Large intestine (tissue), 3 donors: ENCODE data around the gene TRA2A. TPM values are rescaled to one million over a fixed set of nuclear protein-coding genes. Genes with fewer than 3 reads are reported as not detected.

Experiments
- DNase-seq, 2 donors: peaks; one replicate each; pipeline versions ENCODE4 v3.0.0 to v3.0.0-alpha.2; 2013
- H3K27ac ChIP-seq: one replicate; pipeline ENCODE4 v1.5.1; 2013; ENCODE audit warnings: low read length
- H3K27me3 ChIP-seq: 2 replicates; pipeline ENCODE4 v1.6.1; 2013; ENCODE audit warnings: low read length; ENCODE audit not compliant: control insufficient read depth, insufficient read depth
- H3K36me3 ChIP-seq: 2 replicates; pipeline ENCODE4 v1.6.1; 2013; ENCODE audit warnings: low read length; ENCODE audit not compliant: control insufficient read depth, insufficient read depth
- H3K4me1 ChIP-seq: one replicate; pipeline ENCODE4 v1.6.1; 2013; ENCODE audit warnings: low read length; ENCODE audit not compliant: control insufficient read depth, insufficient read depth
- H3K4me3 ChIP-seq: one replicate; pipeline ENCODE4 v1.5.1; 2013; ENCODE audit warnings: low read length
- H3K9me3 ChIP-seq: one replicate; pipeline ENCODE4 v1.6.1; 2013; ENCODE audit warnings: mild to moderate bottlenecking, low read depth, low read length, moderate library complexity; ENCODE audit not compliant: control insufficient read depth
- WGBS: methylation state at CpG from one replicate; pipeline ENCODE4 v1.1.5; 2013; ENCODE audit warnings: low lambda C conversion rate; ENCODE audit not compliant: insufficient coverage; 5-methylcytosine and 5-hydroxymethylcytosine counted together
- polyA plus RNA-seq: library from polyadenylated mRNA; unstranded; fragments of 120-200 nt; gene quantifications from one replicate; pipeline ENCODE4 v1.2.1, GENCODE V29; 2013

The TRA2A gene
- polyA plus RNA-seq, 1 donor = 169 TPM

- Histone ChIP-seq H3K27me3 (no peaks in the 10 kb centered on the region), H3K9me3 (no peaks in the 10 kb centered on the region), H3K4me1 (peaks cover 9% of the 10 kb centered on the region), H3K27ac (no peak overlapping the region), H3K36me3 (no peaks in the 10 kb centered on the region), H3K4me3 (no peak overlapping the region)
- 89% methylated on average over 1 of the region's 1 CpG for WGBS
- DNase-seq = no peak
Observed at GRCh38 chr7:23477157-23477499, 54.7 kb downstream of the TRA2A start.

GRCh38 chr7:23476286-23477156 is 55.3 kb downstream of the TRA2A start:
- Histone ChIP-seq H3K36me3 (no peaks in the 10 kb centered on the region), H3K27ac (no peak overlapping the region), H3K9me3 (no peaks in the 10 kb centered on the region), H3K4me1 (peaks cover 9% of the 10 kb centered on the region), H3K27me3 (no peaks in the 10 kb centered on the region), H3K4me3 (no peak overlapping the region)
- DNase-seq = peak in 1 of 2 donors; percentile 36

DNA sequence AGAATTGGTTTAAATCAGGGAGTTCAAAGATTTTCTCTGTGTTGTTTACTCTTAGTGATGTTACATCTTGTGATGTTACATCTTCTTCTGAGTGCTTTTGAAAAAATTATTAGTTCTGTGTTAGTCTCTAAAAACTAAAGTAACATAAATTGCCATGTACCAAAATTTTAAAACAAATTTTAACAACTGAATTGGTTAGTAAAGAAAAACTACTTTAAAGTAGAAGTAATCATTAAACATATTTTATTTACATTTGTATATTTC is 56.3 kb downstream of the TRA2A start:
- Histone ChIP-seq H3K4me1 (peaks cover 9% of the 10 kb centered on the region), H3K27me3 (no peaks in the 10 kb centered on the region), H3K36me3 (no peaks in the 10 kb centered on the region), H3K9me3 (no peaks in the 10 kb centered on the region), H3K4me3 (no peak overlapping the region), H3K27ac (peak overlapping the region; percentile 99)
- DNase-seq = peak in 1 of 2 donors; percentile 6

DNA sequence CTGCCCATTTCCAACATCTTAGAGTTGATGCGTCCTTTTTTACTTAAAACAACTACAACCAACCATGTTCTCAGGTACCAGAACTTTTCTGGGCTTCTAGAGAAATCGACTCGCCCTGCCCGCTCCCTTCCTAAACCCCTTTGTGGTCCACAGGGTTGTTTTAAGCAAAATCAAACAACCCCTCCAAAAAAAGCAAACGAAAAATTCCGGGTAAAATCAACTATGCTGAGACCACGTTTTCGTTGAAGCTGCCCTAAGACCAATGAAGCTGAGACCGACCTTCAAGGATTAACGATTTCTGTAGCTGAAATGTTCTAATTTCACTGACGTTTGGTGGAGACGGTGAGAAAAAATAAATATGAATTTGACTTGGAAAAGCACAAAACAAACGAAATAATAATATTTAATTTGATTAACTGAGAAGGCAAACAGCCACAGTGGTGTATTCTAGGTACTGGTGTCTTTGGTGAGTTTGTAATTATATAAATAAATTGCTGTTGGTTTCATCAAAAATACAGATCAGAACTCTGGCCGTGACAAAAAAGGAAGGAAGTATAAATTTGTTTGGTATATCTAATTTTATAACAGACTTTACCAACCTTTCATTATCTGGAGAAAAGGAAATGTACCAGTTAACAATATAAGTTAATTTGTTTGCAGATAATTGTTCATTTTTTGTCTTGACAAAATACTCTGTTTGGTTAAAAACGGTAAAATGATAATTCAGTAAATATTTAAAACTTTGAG is 56.8 kb downstream of the TRA2A start:
- no peaks in the 10 kb centered on the region for H3K9me3 ChIP-seq
- peak overlapping the region; percentile 63 for H3K4me3 ChIP-seq
- 1% methylated on average over 11 of the region's 15 CpGs for WGBS
- H3K36me3 ChIP-seq = no peaks in the 10 kb centered on the region
- peaks cover 9% of the 10 kb centered on the region for H3K4me1 ChIP-seq
- peak overlapping the region; percentile 99 for H3K27ac ChIP-seq
- H3K27me3 ChIP-seq = no peaks in the 10 kb centered on the region
- no peak for DNase-seq

DNA sequence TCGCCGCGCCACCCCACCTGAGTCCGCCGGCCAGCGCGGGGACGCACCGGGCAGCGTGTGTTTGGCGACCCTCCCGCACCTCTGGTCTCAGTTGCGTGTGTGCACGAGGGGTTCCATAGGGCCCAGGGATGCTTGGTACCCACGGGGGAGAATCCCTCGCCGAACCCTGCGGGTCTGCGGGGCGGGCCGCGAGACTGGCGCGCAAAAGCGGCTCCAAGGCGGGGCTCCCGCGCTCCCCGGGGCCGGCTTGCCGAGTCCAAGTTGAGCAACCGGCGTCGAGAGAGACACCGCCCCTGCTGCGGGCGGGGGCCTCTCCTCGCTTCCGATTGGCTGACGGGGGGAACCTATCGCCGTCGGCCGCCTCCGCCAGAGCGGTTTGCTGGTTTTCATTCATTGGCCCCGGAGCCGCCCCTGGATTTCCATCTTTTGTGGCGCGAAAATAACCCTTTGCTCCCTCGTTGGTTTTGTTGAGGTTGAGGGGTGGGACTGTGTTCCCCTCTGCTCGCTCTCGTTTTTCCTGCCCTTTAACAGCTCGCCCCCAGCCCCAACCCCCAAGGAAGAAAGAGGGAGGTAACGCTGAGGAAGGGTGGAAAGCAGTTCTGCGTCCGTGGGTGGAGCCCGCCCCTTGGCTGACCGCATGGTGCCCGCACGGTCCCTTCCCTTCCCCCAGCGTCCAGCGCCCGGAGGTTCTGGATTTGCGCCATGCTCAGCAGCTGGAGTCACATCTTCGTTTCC is 57.5 kb downstream of the TRA2A start:
- Histone ChIP-seq H3K36me3 (no peaks in the 10 kb centered on the region), H3K27ac (peak overlapping the region; percentile 99), H3K9me3 (no peaks in the 10 kb centered on the region), H3K4me3 (peak overlapping the region; percentile 63), H3K4me1 (peaks cover 9% of the 10 kb centered on the region), H3K27me3 (no peaks in the 10 kb centered on the region)
- peak; percentile 97 to 98 for DNase-seq
- no CpG with 5 or more reads among the region's 66 CpGs for WGBS

DNA sequence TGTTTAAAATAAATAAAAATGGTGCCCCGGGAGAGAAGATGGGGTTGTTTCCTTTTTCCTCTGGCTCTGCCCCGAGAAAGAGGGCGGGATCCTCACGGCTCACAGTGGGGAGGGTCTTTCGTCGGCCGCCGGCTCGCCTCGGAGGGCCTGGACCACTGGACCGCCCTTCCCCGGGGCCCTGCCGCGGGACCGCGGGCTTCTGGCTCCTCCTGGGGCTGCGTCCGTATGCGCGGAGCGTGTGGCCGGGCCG is 58.0 kb downstream of the TRA2A start:
- Histone ChIP-seq H3K27ac (peak overlapping the region; percentile 99), H3K4me3 (peak overlapping the region; percentile 63), H3K27me3 (no peaks in the 10 kb centered on the region), H3K36me3 (no peaks in the 10 kb centered on the region), H3K4me1 (peaks cover 9% of the 10 kb centered on the region), H3K9me3 (no peaks in the 10 kb centered on the region)
- WGBS = no CpG with 5 or more reads among the region's 23 CpGs
- DNase-seq = no peak

DNA sequence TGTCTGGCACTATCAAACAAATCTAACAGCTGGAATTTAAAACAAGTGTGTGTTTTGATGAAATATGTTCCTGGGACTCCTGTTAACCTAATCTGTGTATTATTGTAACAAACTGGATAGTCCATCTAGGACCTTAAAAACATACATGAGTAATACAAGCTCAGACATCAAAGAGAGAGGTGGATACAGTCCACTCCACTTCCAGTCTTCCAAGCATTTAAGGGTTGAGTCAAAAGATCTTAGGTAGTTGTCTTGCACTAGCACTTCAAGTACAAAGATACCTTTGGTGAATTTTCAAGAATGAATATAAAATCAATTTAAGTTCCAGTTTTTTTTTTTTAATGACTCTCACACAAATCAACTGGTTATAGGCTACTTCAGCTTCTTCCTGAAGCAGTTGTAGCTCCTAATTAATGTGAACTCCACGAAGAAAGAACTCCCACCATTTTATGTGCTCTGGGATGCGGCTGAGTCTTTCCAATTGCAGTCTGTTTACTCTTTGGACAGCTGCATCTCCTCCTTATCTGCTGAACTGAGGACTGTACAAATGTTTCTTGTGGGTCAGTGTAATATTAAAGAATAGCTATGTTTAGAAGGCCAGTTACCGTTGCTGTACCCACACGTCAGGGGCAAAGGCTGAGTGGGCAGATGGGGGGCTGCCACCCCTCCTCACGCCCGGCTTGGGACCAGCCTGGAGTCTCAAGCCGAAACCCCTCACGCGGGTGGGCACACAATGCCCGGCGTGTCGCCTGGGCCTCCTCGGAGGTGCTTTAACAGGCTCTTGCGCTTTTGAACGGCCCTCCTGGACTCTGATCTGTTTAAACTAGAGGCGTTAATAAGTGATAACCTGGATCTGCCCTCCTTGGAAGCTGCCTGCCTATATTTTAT is 58.6 kb downstream of the TRA2A start:
- Histone ChIP-seq H3K4me3 (peak overlapping the region; percentile 63), H3K4me1 (peaks cover 9% of the 10 kb centered on the region), H3K9me3 (no peaks in the 10 kb centered on the region), H3K36me3 (no peaks in the 10 kb centered on the region), H3K27me3 (no peaks in the 10 kb centered on the region), H3K27ac (peak overlapping the region; percentile 99)
- WGBS = 0% methylated on average over 1 of the region's 16 CpGs
- peak; percentile 60 to 82 for DNase-seq

DNA sequence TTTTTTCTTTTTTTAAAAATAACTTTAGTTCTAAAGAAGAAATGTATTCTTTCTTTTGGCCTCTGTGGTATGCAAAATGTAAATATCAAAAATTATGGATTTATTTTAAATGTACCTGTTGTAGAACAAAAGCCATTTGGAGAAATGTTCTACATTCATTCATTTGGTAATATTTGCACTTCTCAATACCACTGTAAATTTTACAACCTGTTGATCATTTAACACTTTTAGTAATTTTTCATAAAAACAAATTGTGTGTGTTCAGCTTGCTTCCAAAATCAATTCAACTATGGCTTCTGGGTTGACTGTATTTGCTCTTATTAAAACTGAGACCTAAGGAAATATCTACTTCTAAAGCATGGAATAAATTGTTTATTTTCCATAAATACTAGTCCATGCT is 59.2 kb downstream of the TRA2A start:
- Histone ChIP-seq H3K4me3 (peak overlapping the region; percentile 63), H3K27ac (peak overlapping the region; percentile 99), H3K27me3 (no peaks in the 10 kb centered on the region), H3K9me3 (no peaks in the 10 kb centered on the region), H3K36me3 (no peaks in the 10 kb centered on the region), H3K4me1 (peaks cover 9% of the 10 kb centered on the region)
- DNase-seq = no peak

- WGBS = 0% methylated on average over 3 of the region's 6 CpGs
- H3K9me3 ChIP-seq = no peaks in the 10 kb centered on the region
- H3K36me3 ChIP-seq = no peaks in the 10 kb centered on the region
- peak overlapping the region; percentile 47 for H3K4me3 ChIP-seq
- DNase-seq = peak in 1 of 2 donors; percentile 43
- H3K27me3 ChIP-seq = no peaks in the 10 kb centered on the region
- peaks cover 9% of the 10 kb centered on the region for H3K4me1 ChIP-seq
- H3K27ac ChIP-seq = peak overlapping the region; percentile 99
Observed at GRCh38 chr7:23472046-23472445, 59.7 kb downstream of the TRA2A start.
